Prostate gland (tissue), 2 donors: ENCODE measurements around the gene ZFR.

ENCODE experiments used
- POLR2A ChIP-seq: fragments of 450-650 bp; IDR thresholded peaks from one replicate; pipeline ENCODE4 v1.6.1; 2016; ENCODE audit warnings: antibody characterized with exemption, mild to moderate bottlenecking
- POLR2AphosphoS5 ChIP-seq: sonication (generic); formaldehyde crosslinking; IDR thresholded peaks from one replicate; pipeline ENCODE4 v1.6.1; 2017; ENCODE audit warnings: antibody characterized with exemption
- TF ChIP-seq, protein P1 (sequence below), 4 experiments: fragments of 200-600 bp in 2 of 4; fragments of 450-650 bp in 2 of 4; sonication (generic) in 2 of 4; IDR thresholded peaks; 1 replicate in 3 of 4; 2 replicates in 1 of 4; pipeline ENCODE4 v1.5.1; 2016 to 2019; ENCODE audit warnings: antibody characterized with exemption in 4 of 4, mild to moderate bottlenecking in 2 of 4, moderate library complexity in 2 of 4

DNA sequence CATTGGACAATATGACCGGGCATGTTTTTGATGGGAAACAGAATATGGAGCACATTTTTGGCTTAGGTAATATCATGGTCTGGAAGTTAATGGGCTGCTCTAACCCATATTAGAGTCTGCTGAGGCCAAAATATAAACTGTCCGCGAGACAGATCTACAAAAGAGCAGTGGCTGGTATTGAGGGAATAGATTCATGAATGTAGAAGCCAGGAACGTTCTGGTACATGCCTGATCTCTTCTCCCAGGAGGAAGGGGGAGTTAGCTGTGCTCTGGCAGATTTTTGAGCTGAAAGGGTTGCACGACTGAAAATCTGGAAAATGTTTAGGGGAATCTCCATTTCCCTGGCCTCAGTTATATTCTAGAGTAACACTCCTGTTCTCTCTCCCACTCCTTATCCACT is 42.9 kb upstream of the ZFR start:
- TF ChIP-seq, protein P1, sequence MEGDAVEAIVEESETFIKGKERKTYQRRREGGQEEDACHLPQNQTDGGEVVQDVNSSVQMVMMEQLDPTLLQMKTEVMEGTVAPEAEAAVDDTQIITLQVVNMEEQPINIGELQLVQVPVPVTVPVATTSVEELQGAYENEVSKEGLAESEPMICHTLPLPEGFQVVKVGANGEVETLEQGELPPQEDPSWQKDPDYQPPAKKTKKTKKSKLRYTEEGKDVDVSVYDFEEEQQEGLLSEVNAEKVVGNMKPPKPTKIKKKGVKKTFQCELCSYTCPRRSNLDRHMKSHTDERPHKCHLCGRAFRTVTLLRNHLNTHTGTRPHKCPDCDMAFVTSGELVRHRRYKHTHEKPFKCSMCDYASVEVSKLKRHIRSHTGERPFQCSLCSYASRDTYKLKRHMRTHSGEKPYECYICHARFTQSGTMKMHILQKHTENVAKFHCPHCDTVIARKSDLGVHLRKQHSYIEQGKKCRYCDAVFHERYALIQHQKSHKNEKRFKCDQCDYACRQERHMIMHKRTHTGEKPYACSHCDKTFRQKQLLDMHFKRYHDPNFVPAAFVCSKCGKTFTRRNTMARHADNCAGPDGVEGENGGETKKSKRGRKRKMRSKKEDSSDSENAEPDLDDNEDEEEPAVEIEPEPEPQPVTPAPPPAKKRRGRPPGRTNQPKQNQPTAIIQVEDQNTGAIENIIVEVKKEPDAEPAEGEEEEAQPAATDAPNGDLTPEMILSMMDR (IDR thresholded peaks at IDR 0.05), result no peak
- TF ChIP-seq POLR2AphosphoS5, result no peak
- TF ChIP-seq POLR2A, result no peak
